Keratinocyte (primary cell): Measurements from ENCODE around the gene MMUT. TPM values are rescaled to one million over a fixed set of nuclear protein-coding genes. Genes with fewer than 3 reads are reported as not detected.

Source experiments
- DNase-seq: peaks from one replicate; pipeline ENCODE4 v3.0.0-alpha.2; 2011; ENCODE audit warnings: low read depth, missing footprints, low spot score
- FAIRE-seq: peaks from 2 replicates; lab custom pipeline; 2011; peaks lifted over from hg19 to GRCh38; lab: Jason Lieb, UNC
- H2AFZ ChIP-seq: 2 replicates; pipeline ENCODE4 v1.6.0; 2012; ENCODE audit warnings: low read length, control low read depth, inconsistent platforms; ENCODE audit not compliant: control insufficient read depth
- H3K27ac ChIP-seq: 2 replicates; pipeline ENCODE4 v1.5.1; 2011; ENCODE audit warnings: low read length; ENCODE audit not compliant: control insufficient read depth, insufficient read depth
- H3K27me3 ChIP-seq: 3 replicates; pipeline ENCODE4 v1.6.0; 2011; ENCODE audit warnings: low read length; ENCODE audit not compliant: control insufficient read depth, insufficient read depth; ENCODE audit errors: extremely low read depth
- H3K36me3 ChIP-seq, 2 experiments: 2 replicates in 1 of 2; 3 replicates in 1 of 2; pipeline ENCODE4 v1.5.1; 2011; ENCODE audit warnings: low read length in 2 of 2, mild to moderate bottlenecking in 1 of 2; ENCODE audit not compliant: control insufficient read depth in 2 of 2, insufficient read depth in 2 of 2; ENCODE audit errors: extremely low read depth in 1 of 2
- H3K4me1 ChIP-seq: 3 replicates; pipeline ENCODE4 v1.5.1; 2011; ENCODE audit warnings: low read length; ENCODE audit not compliant: control insufficient read depth, insufficient read depth; ENCODE audit errors: extremely low read depth
- H3K4me2 ChIP-seq: 3 replicates; pipeline ENCODE4 v1.6.0; 2011; ENCODE audit warnings: low read depth, low read length; ENCODE audit not compliant: control insufficient read depth, insufficient read depth; ENCODE audit errors: extremely low read depth
- H3K4me3 ChIP-seq, 3 experiments: fragments of 200-600 bp in 1 of 3; sonication (generic) in 1 of 3; 2 replicates in 2 of 3; 3 replicates in 1 of 3; pipeline ENCODE4 v1.5.1; 2011 to 2016; ENCODE audit warnings: low read length in 3 of 3, mild to moderate bottlenecking in 3 of 3, control low read depth in 2 of 3, inconsistent platforms in 1 of 3, low read depth in 1 of 3, mixed read lengths in 1 of 3, mixed run types in 1 of 3, moderate library complexity in 1 of 3; ENCODE audit not compliant: control insufficient read depth in 2 of 3, insufficient read depth in 2 of 3; ENCODE audit errors: extremely low read depth in 1 of 3
- H3K79me2 ChIP-seq: 2 replicates; pipeline ENCODE4 v1.6.0; 2012; ENCODE audit warnings: low read length; ENCODE audit not compliant: control insufficient read depth, insufficient read depth
- H3K9ac ChIP-seq: 3 replicates; pipeline ENCODE4 v1.6.0; 2011; ENCODE audit warnings: low read length; ENCODE audit not compliant: control insufficient read depth, insufficient read depth; ENCODE audit errors: extremely low read depth
- H3K9me1 ChIP-seq: 3 replicates; pipeline ENCODE4 v1.6.0; 2011; ENCODE audit warnings: low read length; ENCODE audit not compliant: control insufficient read depth, insufficient read depth; ENCODE audit errors: extremely low read depth
- H3K9me3 ChIP-seq: 2 replicates; pipeline ENCODE4 v1.5.1; 2012; ENCODE audit warnings: low read depth, low read length; ENCODE audit not compliant: control insufficient read depth
- H4K20me1 ChIP-seq: 3 replicates; pipeline ENCODE4 v1.6.0; 2011; ENCODE audit warnings: low read length; ENCODE audit not compliant: control insufficient read depth, insufficient read depth; ENCODE audit errors: extremely low read depth
- EZH2 ChIP-seq: IDR thresholded peaks from one replicate; pipeline ENCODE4 v1.6.1; 2012; ENCODE audit warnings: inconsistent platforms, mild to moderate bottlenecking, low read length, moderate library complexity
- dilution Hi-C: fragments of 300-500 bp; cut with MboI; formaldehyde crosslinking; loops from one replicate; pipeline ENCODE4 v1.7.0; 2020; ENCODE audit warnings: low sequenced_read_pairs; ENCODE audit not compliant: extremely low pct_ligation_motif_present
- polyA plus RNA-seq, 5 experiments: library from polyadenylated mRNA; depleted of rRNA in 3 of 5; stranded (reverse) in 3 of 5; stranded (forward) in 1 of 5; unstranded in 1 of 5; fragments of >200 nt; gene quantifications; 1 replicate in 1 of 5; 2 replicates in 3 of 5; 3 replicates in 1 of 5; pipeline versions ENCODE4 v1.2.1 to v1.2.3, GENCODE V29; 2011 to 2012; ENCODE audit warnings: missing spikeins in 2 of 5, low read depth in 1 of 5, low replicate concordance in 1 of 5
- TF ChIP-seq, protein P1 (sequence below), 3 experiments: IDR thresholded peaks in 1 of 3; conservative IDR thresholded peaks in 1 of 3; optimal IDR thresholded peaks in 1 of 3; 2 replicates in 2 of 3; 3 replicates in 1 of 3; pipeline versions ENCODE3 to v1.5.1; 2011; ENCODE audit warnings: low read length in 3 of 3, mild to moderate bottlenecking in 3 of 3, moderate library complexity in 2 of 3, control low read depth in 1 of 3, inconsistent platforms in 1 of 3; ENCODE audit not compliant: insufficient read depth in 2 of 3; ENCODE audit errors: extremely low read depth in 1 of 3

Gene MMUT
- polyA plus RNA-seq, 1 donor (not counting 4 experiments of a cell fraction or from before 2014, with no cell fraction given), result 16.5 TPM

- DNase-seq (no peak), FAIRE-seq (no peak)
- Histone ChIP-seq H3K36me3 (no peaks in the 10 kb centered on the region), H3K4me2 (peak overlapping the region; percentile 60), H4K20me1 (no peaks in the 10 kb centered on the region), H3K4me1 (peaks cover 7% of the 10 kb centered on the region), H3K9ac (no peak overlapping the region), H2AFZ (peak overlapping the region; percentile 83), H3K79me2 (no peaks in the 10 kb centered on the region), H3K27ac (no peak overlapping the region), H3K9me1 (no peaks in the 10 kb centered on the region), H3K4me3 (no peak overlapping the region), H3K27me3 (no peaks in the 10 kb centered on the region), H3K9me3 (no peaks in the 10 kb centered on the region)
- no peak for TF ChIP-seq EZH2
- dilution Hi-C loops, result no loop called here
Measured at GRCh38 chr6:49410564-49410963, 52.5 kb downstream of the MMUT start.

DNA sequence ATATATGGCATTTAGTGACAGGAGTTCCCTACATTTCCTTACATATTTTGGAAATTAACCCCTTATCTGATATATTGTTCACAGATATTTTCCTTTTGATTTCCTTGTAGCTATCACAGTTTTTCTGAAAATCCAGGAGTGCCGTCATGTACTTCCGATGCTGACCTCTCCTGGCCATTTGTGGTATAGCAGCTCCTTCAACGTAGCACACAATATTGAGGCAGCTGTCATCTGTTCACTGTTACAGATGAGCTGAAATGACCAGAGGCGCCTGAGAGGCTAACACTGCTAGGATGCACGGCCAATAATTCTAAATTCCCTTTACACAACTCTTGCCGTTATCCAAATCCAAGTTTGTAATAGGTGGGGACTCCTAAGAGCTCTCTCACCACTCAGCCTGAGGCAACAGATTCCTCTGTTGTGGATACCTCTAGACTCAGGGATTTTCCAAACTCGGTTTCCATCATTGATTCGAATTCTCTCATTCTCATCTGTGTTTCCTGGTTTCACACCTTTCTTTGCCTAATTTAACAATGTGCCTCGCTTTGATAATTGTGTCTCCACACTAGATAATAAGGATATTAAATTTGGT is 53.0 kb downstream of the MMUT start:
- dilution Hi-C loops, result no loop called here
- FAIRE-seq, result peak; percentile 94
- no peaks in the 10 kb centered on the region for H3K9me3 ChIP-seq

More for the DNA sequence above, 53.0 kb downstream of the MMUT start:
- H2AFZ ChIP-seq, result peak overlapping the region; percentile 83
- H3K27ac ChIP-seq, result no peak overlapping the region
- TF ChIP-seq, protein P1, sequence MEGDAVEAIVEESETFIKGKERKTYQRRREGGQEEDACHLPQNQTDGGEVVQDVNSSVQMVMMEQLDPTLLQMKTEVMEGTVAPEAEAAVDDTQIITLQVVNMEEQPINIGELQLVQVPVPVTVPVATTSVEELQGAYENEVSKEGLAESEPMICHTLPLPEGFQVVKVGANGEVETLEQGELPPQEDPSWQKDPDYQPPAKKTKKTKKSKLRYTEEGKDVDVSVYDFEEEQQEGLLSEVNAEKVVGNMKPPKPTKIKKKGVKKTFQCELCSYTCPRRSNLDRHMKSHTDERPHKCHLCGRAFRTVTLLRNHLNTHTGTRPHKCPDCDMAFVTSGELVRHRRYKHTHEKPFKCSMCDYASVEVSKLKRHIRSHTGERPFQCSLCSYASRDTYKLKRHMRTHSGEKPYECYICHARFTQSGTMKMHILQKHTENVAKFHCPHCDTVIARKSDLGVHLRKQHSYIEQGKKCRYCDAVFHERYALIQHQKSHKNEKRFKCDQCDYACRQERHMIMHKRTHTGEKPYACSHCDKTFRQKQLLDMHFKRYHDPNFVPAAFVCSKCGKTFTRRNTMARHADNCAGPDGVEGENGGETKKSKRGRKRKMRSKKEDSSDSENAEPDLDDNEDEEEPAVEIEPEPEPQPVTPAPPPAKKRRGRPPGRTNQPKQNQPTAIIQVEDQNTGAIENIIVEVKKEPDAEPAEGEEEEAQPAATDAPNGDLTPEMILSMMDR (optimal IDR thresholded peaks at IDR 0.05 in 1 of 3, IDR thresholded peaks at IDR 0.05 in 1 of 3, conservative IDR thresholded peaks at IDR 0.05 in 1 of 3; ENCODE audit: extremely low read depth in 1 of 3, insufficient read depth in 2 of 3, low read length in 3 of 3), result peak; percentile 70 to 88 (median 79)
- TF ChIP-seq EZH2, result no peak
- H3K4me3 ChIP-seq, result no peak overlapping the region
- H3K4me1 ChIP-seq, result peaks cover 7% of the 10 kb centered on the region
- no peaks in the 10 kb centered on the region for H3K9me1 ChIP-seq
- no peaks in the 10 kb centered on the region for H4K20me1 ChIP-seq
- no peaks in the 10 kb centered on the region for H3K36me3 ChIP-seq
- H3K79me2 ChIP-seq, result no peaks in the 10 kb centered on the region
- no peak overlapping the region for H3K9ac ChIP-seq
- peak overlapping the region; percentile 60 for H3K4me2 ChIP-seq
- no peaks in the 10 kb centered on the region for H3K27me3 ChIP-seq
- DNase-seq, result peak; percentile 28
